ENCODE results near the gene KIF15.

GRCh38 chr3:44712455-44713075, 49.0 kb upstream of the KIF15 start, which contains the start of gene ZNF502:
- peak; percentile 66 for TF ChIP-seq CTCF (IDR thresholded peaks at IDR 0.05; ENCODE audit: poor library complexity, severe bottlenecking)
- no peak for TF ChIP-seq EZH2 (IDR thresholded peaks at IDR 0.05; ENCODE audit: borderline replicate concordance, insufficient read depth, low read length, poor library complexity, severe bottlenecking)
- TF ChIP-seq POLR2AphosphoS5 (IDR thresholded peaks at IDR 0.05), result peak; percentile 69
- no peak for TF ChIP-seq REST (IDR thresholded peaks at IDR 0.05; ENCODE audit: borderline replicate concordance)
- peak; percentile 13 for TF ChIP-seq EP300 (conservative IDR thresholded peaks at IDR 0.05; ENCODE audit: poor library complexity, severe bottlenecking)
- peak; percentile 87 for TF ChIP-seq MXI1 (conservative IDR thresholded peaks at IDR 0.05; ENCODE audit: poor library complexity, severe bottlenecking)
- peak; percentile 45 for TF ChIP-seq RAD21 (conservative IDR thresholded peaks at IDR 0.05)

Measured in neural cell (in vitro differentiated cells).